Stimulated activated CD4-positive, alpha-beta T cell treated with anti-CD3 and anti-CD28 coated beads, Interleukin-2, amount 100 ng/mL, for 4 hours (primary cell): ENCODE measurements around the gene GALP.
"Not testable (repeated sequence)": the region's sequence is repeated elsewhere in the genome, so short reads cannot be mapped to it uniquely, and the experiment has no call there.

Experiments
- DNase-seq: peaks from one replicate; pipeline ENCODE4 v3.0.0-alpha.2; 2020; ENCODE audit warnings: low read depth

Gene GALP

GRCh38 chr19:56175861-56176307 lies at the start of gene GALP:
Gene GALP (plus strand): TSS chr19:56176008. CDS start chr19:56177109, 1,101 bp downstream.
- DNase-seq: not testable (repeated sequence)

GRCh38 chr19:56126983-56127780 lies 48.6 kb upstream of the GALP start:
- no peak for DNase-seq

- no peak for DNase-seq
Observed at GRCh38 chr19:56130006-56130405, 45.8 kb upstream of the GALP start.

GRCh38 chr19:56131651-56132050 lies 44.2 kb upstream of the GALP start:
- DNase-seq: no peak

GRCh38 chr19:56132316-56132822 lies 43.4 kb upstream of the GALP start:
- no peak for DNase-seq

- no peak for DNase-seq
Observed at GRCh38 chr19:56133858-56134653, 41.8 kb upstream of the GALP start.

GRCh38 chr19:56134654-56134921 lies 41.2 kb upstream of the GALP start:
- no peak for DNase-seq

GRCh38 chr19:56136362-56136761 lies 39.4 kb upstream of the GALP start:
- no peak for DNase-seq

- DNase-seq: no peak
Observed at GRCh38 chr19:56137405-56137804, 38.4 kb upstream of the GALP start.

GRCh38 chr19:56138069-56138468 lies 37.7 kb upstream of the GALP start:
- DNase-seq: no peak

GRCh38 chr19:56139847-56140582 lies 35.8 kb upstream of the GALP start:
- DNase-seq: no peak

GRCh38 chr19:56140583-56141416 lies 35.0 kb upstream of the GALP start, which contains the start of gene ZNF444:
Gene ZNF444 (plus strand): TSS chr19:56141287. CDS start chr19:56146912, 5,625 bp downstream.
- peak; percentile 100 for DNase-seq

GRCh38 chr19:56141417-56141993 lies 34.3 kb upstream of the GALP start:
- no peak for DNase-seq

GRCh38 chr19:56142087-56142787 lies 33.6 kb upstream of the GALP start:
- DNase-seq: no peak

GRCh38 chr19:56142897-56143434 lies 32.8 kb upstream of the GALP start:
- no peak for DNase-seq

GRCh38 chr19:56144376-56144775 lies 31.4 kb upstream of the GALP start:
- no peak for DNase-seq

GRCh38 chr19:56144831-56145230 lies 31.0 kb upstream of the GALP start:
- no peak for DNase-seq

- no peak for DNase-seq
Observed at GRCh38 chr19:56145698-56146097, 30.1 kb upstream of the GALP start.

GRCh38 chr19:56146904-56147303 lies 28.9 kb upstream of the GALP start:
- DNase-seq: no peak

- DNase-seq: no peak
Observed at GRCh38 chr19:56147307-56147706, 28.5 kb upstream of the GALP start.
